ENCODE results near the gene PPP1R9B.

The PPP1R9B gene

GRCh38 chr17:50132104-50132794 is 18.2 kb downstream of the PPP1R9B start:
- DNase-seq (ENCODE audit: low spot score): no peak

GRCh38 chr17:50130559-50131305 is 19.7 kb downstream of the PPP1R9B start:
- no peaks in the 10 kb centered on the region for H3K9me3 ChIP-seq (ENCODE audit: severe bottlenecking)
- peaks cover 6% of the 10 kb centered on the region for H3K4me1 ChIP-seq (ENCODE audit: insufficient read depth, poor library complexity, severe bottlenecking)
- H3K27ac ChIP-seq (ENCODE audit: poor library complexity, severe bottlenecking): no peak overlapping the region
- no peak for TF ChIP-seq CTCF (IDR thresholded peaks at IDR 0.05; ENCODE audit: poor library complexity, severe bottlenecking)
- H3K27me3 ChIP-seq (ENCODE audit: insufficient read depth, poor library complexity, severe bottlenecking): peaks cover 6% of the 10 kb centered on the region
- H3K4me3 ChIP-seq (ENCODE audit: severe bottlenecking): no peak overlapping the region
- ATAC-seq (ENCODE audit: low read depth) (no peak), DNase-seq (ENCODE audit: low spot score) (no peak)
- H3K36me3 ChIP-seq (ENCODE audit: low read depth): 0 out of 2 replicates have a peak, but pooled peaks cover 9% of the 10 kb centered on the region

More at GRCh38 chr17:50132104-50132794, 18.2 kb downstream of the PPP1R9B start:
- H3K27ac ChIP-seq (ENCODE audit: poor library complexity, severe bottlenecking): peak overlapping the region; percentile 19
- peaks cover 6% of the 10 kb centered on the region for H3K27me3 ChIP-seq (ENCODE audit: insufficient read depth, poor library complexity, severe bottlenecking)
- TF ChIP-seq CTCF (IDR thresholded peaks at IDR 0.05; ENCODE audit: poor library complexity, severe bottlenecking): no peak
- no peaks in the 10 kb centered on the region for H3K9me3 ChIP-seq (ENCODE audit: severe bottlenecking)
- peaks cover 6% of the 10 kb centered on the region for H3K4me1 ChIP-seq (ENCODE audit: insufficient read depth, poor library complexity, severe bottlenecking)
- H3K36me3 ChIP-seq (ENCODE audit: low read depth): peaks cover 20% of the 10 kb centered on the region
- no peak; the same call in 2 of the 3 replicates for ATAC-seq (ENCODE audit: low read depth)
- H3K4me3 ChIP-seq (ENCODE audit: severe bottlenecking): no peak overlapping the region

- ATAC-seq (ENCODE audit: low read depth) (peak; percentile 22; the same call in 1 of the 3 replicates), DNase-seq (ENCODE audit: low spot score) (no peak)
- no peak for TF ChIP-seq CTCF (IDR thresholded peaks at IDR 0.05; ENCODE audit: poor library complexity, severe bottlenecking)
- Histone ChIP-seq H3K27me3 (ENCODE audit: insufficient read depth, poor library complexity, severe bottlenecking) (peaks cover 6% of the 10 kb centered on the region), H3K9me3 (ENCODE audit: severe bottlenecking) (no peaks in the 10 kb centered on the region), H3K36me3 (ENCODE audit: low read depth) (0 out of 2 replicates have a peak, but pooled peaks cover 9% of the 10 kb centered on the region), H3K27ac (ENCODE audit: poor library complexity, severe bottlenecking) (no peak within 1 kb of the TSS), H3K4me3 (ENCODE audit: severe bottlenecking) (peak within 1 kb of the TSS; percentile 22), H3K4me1 (ENCODE audit: insufficient read depth, poor library complexity, severe bottlenecking) (peaks cover 6% of the 10 kb centered on the region)
Measured at GRCh38 chr17:50129728-50130558, 20.5 kb downstream of the PPP1R9B start, which contains the start of gene SAMD14. Gene SAMD14 (minus strand): TSS chr17:50130160. CDS start chr17:50124959, 5,201 bp downstream.

GRCh38 chr17:50129353-50129727 is 21.1 kb downstream of the PPP1R9B start:
- peak overlapping the region; percentile 22 for H3K4me3 ChIP-seq (ENCODE audit: severe bottlenecking)
- DNase-seq (ENCODE audit: low spot score) (no peak), ATAC-seq (ENCODE audit: low read depth) (no peak)
- peaks cover 6% of the 10 kb centered on the region for H3K4me1 ChIP-seq (ENCODE audit: insufficient read depth, poor library complexity, severe bottlenecking)
- no peak for TF ChIP-seq CTCF (IDR thresholded peaks at IDR 0.05; ENCODE audit: poor library complexity, severe bottlenecking)
- H3K27me3 ChIP-seq (ENCODE audit: insufficient read depth, poor library complexity, severe bottlenecking): peaks cover 6% of the 10 kb centered on the region
- no peak overlapping the region for H3K27ac ChIP-seq (ENCODE audit: poor library complexity, severe bottlenecking)
- 0 out of 2 replicates have a peak, but pooled peaks cover 4% of the 10 kb centered on the region for H3K36me3 ChIP-seq (ENCODE audit: low read depth)
- no peaks in the 10 kb centered on the region for H3K9me3 ChIP-seq (ENCODE audit: severe bottlenecking)

All from RWPE2 (cell line).